HepG2 (cell line): ENCODE data around the gene USP40. TPM values are rescaled to one million over a fixed set of nuclear protein-coding genes. Genes with fewer than 3 reads are reported as not detected.

Source experiments
- ATAD3A ChIP-seq: sonication (generic); formaldehyde crosslinking; IDR thresholded peaks from 2 replicates; pipeline ENCODE4 v1.4.0; 2020; ENCODE audit warnings: missing genetic modification reagents
- GRHL1 ChIP-seq: sonication (generic); formaldehyde crosslinking; conservative IDR thresholded peaks from 2 replicates; pipeline ENCODE4 v1.8.0; 2022; ENCODE audit warnings: missing genetic modification reagents
- NFIC ChIP-seq: IDR thresholded peaks from 2 replicates; pipeline ENCODE4 v1.6.1; 2012; ENCODE audit warnings: mild to moderate bottlenecking, low read length, inconsistent platforms
- NFYB ChIP-seq: sonication (generic); formaldehyde crosslinking; IDR thresholded peaks from 2 replicates; pipeline ENCODE4 v1.4.0; 2020; ENCODE audit warnings: missing genetic modification reagents
- NR2F1 ChIP-seq, 2 experiments: fragments of 450-650 bp in 1 of 2; formaldehyde crosslinking in 1 of 2; IDR thresholded peaks; 2 replicates each; pipeline versions ENCODE4 v1.5.0 to v1.6.1; 2016 to 2020; ENCODE audit warnings: mild to moderate bottlenecking in 1 of 2, missing compliant biosample characterization in 1 of 2, missing genetic modification reagents in 1 of 2, moderate library complexity in 1 of 2
- RBM22 ChIP-seq: fragments of 200-400 bp; formaldehyde crosslinking; optimal IDR thresholded peaks from 2 replicates; pipeline ENCODE3; 2017; ENCODE audit warnings: mild to moderate bottlenecking, low read length, moderate library complexity
- ZNF496 ChIP-seq: sonication (generic); formaldehyde crosslinking; IDR thresholded peaks from 2 replicates; pipeline ENCODE4 v1.8.1; 2023; ENCODE audit warnings: mild to moderate bottlenecking, moderate library complexity, missing genetic modification reagents; ENCODE audit not compliant: insufficient replicate concordance
- ZNF543 ChIP-seq: sonication (generic); formaldehyde crosslinking; IDR thresholded peaks from 2 replicates; pipeline ENCODE4 v1.4.0; 2020; ENCODE audit warnings: mild to moderate bottlenecking, missing genetic modification reagents
- ZNF615 ChIP-seq: sonication (generic); formaldehyde crosslinking; IDR thresholded peaks from 2 replicates; pipeline ENCODE4 v1.5.0; 2020; ENCODE audit warnings: mild to moderate bottlenecking, missing genetic modification reagents, borderline replicate concordance
- polyA plus RNA-seq, 8 experiments: library from polyadenylated mRNA; depleted of rRNA in 3 of 8; stranded (reverse) in 7 of 8; unstranded in 1 of 8; fragments of >200 nt; fragmentation: Illumina TruSeq in 4 of 8; extraction: Trizol in 4 of 8; gene quantifications; 2 replicates each; pipeline versions ENCODE4 v1.2.1 to v1.2.3, GENCODE V29; 2011 to 2016; ENCODE audit warnings: low read depth in 4 of 8, missing spikeins in 1 of 8, mixed read lengths in 1 of 8; ENCODE audit not compliant: insufficient read depth in 1 of 8
- total RNA-seq, 5 experiments: library from RNA; depleted of rRNA; stranded (reverse); fragments of >200 nt; fragmentation: Illumina TruSeq; extraction: Trizol; gene quantifications; 2 replicates each; pipeline ENCODE4 v1.2.3, GENCODE V29; 2016; ENCODE audit warnings: low read depth in 1 of 5
- TF ChIP-seq, protein P1 (sequence below), 2 experiments: sonication (generic) in 1 of 2; formaldehyde crosslinking in 1 of 2; IDR thresholded peaks; 2 replicates each; pipeline versions ENCODE4 v1.6.1 to v1.9.0; 2014 to 2022; ENCODE audit warnings: antibody characterized with exemption in 1 of 2, borderline replicate concordance in 1 of 2, inconsistent platforms in 1 of 2, low read depth in 1 of 2, missing genetic modification reagents in 1 of 2
- TF ChIP-seq, protein P2 (sequence below): sonication (generic); formaldehyde crosslinking; IDR thresholded peaks from 2 replicates; pipeline ENCODE4 v1.4.0; 2020; ENCODE audit warnings: missing genetic modification reagents, borderline replicate concordance
- TF ChIP-seq, protein P3 (sequence below): sonication (generic); formaldehyde crosslinking; IDR thresholded peaks from 2 replicates; pipeline ENCODE4 v1.4.0; 2020; ENCODE audit warnings: missing genetic modification reagents

USP40 gene
- total and polyA plus RNA-seq, 2 of the 13 experiments (the other 11 are each of a cell fraction or from before 2014, with no cell fraction given): 41.0 to 46.3 TPM

DNA sequence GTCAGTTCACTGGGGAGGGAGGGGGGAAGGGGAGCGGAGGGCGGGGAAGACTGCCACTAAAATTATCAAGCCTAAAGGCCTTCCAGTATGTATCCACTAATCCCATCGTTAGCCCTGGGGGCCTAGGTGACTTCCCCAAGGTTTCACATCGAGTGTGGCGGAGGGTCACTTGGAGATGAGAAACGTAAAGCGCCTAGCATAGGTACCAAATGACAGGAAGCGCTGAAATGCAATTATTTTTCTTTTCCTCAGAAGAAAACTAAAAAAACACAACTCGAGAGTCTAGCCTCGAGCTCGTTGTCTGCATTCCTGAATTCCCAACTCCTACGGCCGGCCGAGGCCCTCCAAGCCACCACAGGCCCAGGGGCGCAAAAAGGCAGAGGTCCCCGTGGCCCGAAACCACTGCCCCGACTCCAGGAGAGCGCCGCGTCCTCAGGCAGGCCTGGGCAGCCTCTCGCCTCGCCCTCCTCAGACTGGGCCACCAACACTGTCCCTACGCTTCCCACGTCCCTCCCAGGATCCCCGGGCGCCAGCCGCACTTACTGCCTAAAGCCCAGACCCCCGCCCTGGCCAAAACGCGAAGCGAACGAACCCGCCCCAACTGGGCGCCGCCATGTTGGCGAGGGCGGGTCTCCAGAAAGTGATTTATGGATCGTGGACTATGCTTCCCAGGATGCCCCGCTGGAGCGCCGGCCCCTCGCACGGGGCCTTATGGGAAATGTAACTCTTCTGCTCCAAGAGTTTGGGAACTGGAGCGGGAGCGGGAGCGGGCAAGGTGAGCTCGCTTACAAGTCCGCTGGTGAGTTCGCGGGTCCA, at the start of gene USP40 (continued):
- TF ChIP-seq, protein P1, sequence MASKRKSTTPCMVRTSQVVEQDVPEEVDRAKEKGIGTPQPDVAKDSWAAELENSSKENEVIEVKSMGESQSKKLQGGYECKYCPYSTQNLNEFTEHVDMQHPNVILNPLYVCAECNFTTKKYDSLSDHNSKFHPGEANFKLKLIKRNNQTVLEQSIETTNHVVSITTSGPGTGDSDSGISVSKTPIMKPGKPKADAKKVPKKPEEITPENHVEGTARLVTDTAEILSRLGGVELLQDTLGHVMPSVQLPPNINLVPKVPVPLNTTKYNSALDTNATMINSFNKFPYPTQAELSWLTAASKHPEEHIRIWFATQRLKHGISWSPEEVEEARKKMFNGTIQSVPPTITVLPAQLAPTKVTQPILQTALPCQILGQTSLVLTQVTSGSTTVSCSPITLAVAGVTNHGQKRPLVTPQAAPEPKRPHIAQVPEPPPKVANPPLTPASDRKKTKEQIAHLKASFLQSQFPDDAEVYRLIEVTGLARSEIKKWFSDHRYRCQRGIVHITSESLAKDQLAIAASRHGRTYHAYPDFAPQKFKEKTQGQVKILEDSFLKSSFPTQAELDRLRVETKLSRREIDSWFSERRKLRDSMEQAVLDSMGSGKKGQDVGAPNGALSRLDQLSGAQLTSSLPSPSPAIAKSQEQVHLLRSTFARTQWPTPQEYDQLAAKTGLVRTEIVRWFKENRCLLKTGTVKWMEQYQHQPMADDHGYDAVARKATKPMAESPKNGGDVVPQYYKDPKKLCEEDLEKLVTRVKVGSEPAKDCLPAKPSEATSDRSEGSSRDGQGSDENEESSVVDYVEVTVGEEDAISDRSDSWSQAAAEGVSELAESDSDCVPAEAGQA (IDR thresholded peaks at IDR 0.05; ENCODE audit: low read depth): peak; percentile 82
- TF ChIP-seq, protein P1 (CRISPR knock-in tag; IDR thresholded peaks at IDR 0.05; ENCODE audit: borderline replicate concordance): peak; percentile 82; the same call in 1 of the 2 replicates
- TF ChIP-seq, protein P2, sequence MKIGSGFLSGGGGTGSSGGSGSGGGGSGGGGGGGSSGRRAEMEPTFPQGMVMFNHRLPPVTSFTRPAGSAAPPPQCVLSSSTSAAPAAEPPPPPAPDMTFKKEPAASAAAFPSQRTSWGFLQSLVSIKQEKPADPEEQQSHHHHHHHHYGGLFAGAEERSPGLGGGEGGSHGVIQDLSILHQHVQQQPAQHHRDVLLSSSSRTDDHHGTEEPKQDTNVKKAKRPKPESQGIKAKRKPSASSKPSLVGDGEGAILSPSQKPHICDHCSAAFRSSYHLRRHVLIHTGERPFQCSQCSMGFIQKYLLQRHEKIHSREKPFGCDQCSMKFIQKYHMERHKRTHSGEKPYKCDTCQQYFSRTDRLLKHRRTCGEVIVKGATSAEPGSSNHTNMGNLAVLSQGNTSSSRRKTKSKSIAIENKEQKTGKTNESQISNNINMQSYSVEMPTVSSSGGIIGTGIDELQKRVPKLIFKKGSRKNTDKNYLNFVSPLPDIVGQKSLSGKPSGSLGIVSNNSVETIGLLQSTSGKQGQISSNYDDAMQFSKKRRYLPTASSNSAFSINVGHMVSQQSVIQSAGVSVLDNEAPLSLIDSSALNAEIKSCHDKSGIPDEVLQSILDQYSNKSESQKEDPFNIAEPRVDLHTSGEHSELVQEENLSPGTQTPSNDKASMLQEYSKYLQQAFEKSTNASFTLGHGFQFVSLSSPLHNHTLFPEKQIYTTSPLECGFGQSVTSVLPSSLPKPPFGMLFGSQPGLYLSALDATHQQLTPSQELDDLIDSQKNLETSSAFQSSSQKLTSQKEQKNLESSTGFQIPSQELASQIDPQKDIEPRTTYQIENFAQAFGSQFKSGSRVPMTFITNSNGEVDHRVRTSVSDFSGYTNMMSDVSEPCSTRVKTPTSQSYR (CRISPR knock-in tag): 0 out of 2 replicates have a peak, but pooled peaks have one; percentile 5
- TF ChIP-seq RBM22 (no peak), NR2F1 (CRISPR knock-in tag; IDR thresholded peaks at IDR 0.05) (no peak), GRHL1 (no peak), ZNF496 (no peak), ZNF615 (no peak), NFYB (CRISPR knock-in tag) (peak; percentile 51), ZNF543 (peak; percentile 92), ATAD3A (CRISPR knock-in tag) (no peak), NFIC (0 out of 2 replicates have a peak, but pooled peaks have one; percentile 16)
- TF ChIP-seq, protein P3, sequence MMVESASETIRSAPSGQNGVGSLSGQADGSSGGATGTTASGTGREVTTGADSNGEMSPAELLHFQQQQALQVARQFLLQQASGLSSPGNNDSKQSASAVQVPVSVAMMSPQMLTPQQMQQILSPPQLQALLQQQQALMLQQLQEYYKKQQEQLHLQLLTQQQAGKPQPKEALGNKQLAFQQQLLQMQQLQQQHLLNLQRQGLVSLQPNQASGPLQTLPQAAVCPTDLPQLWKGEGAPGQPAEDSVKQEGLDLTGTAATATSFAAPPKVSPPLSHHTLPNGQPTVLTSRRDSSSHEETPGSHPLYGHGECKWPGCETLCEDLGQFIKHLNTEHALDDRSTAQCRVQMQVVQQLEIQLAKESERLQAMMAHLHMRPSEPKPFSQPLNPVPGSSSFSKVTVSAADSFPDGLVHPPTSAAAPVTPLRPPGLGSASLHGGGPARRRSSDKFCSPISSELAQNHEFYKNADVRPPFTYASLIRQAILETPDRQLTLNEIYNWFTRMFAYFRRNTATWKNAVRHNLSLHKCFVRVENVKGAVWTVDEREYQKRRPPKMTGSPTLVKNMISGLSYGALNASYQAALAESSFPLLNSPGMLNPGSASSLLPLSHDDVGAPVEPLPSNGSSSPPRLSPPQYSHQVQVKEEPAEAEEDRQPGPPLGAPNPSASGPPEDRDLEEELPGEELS: no peak; the same call in 1 of the 2 replicates
